Transverse colon (tissue), 4 donors: ENCODE measurements around the gene KCNQ2. TPM values are rescaled to one million over a fixed set of nuclear protein-coding genes. Genes with fewer than 3 reads are reported as not detected.

Experiments
- DNase-seq: peaks from one replicate; pipeline ENCODE4 v3.0.0-alpha.2; 2019
- H3K27ac ChIP-seq, 4 donors: fragments of 200-600 bp; sonication (generic); 2 replicates each; pipeline ENCODE4 v1.5.1; 2016 to 2018; ENCODE audit warnings: inconsistent platforms in 4 of 4
- H3K27me3 ChIP-seq: fragments of 200-600 bp; sonication (generic); 2 replicates; pipeline ENCODE4 v1.5.1; 2017; ENCODE audit warnings: inconsistent platforms
- H3K36me3 ChIP-seq, 4 donors: fragments of 200-600 bp; sonication (generic); 2 replicates each; pipeline ENCODE4 v1.5.1; 2017 to 2019; ENCODE audit warnings: inconsistent platforms in 4 of 4
- H3K4me1 ChIP-seq, 4 donors: fragments of 200-600 bp; sonication (generic); 2 replicates each; pipeline ENCODE4 v1.5.1; 2017 to 2020; ENCODE audit warnings: inconsistent platforms in 4 of 4
- H3K4me3 ChIP-seq, 4 donors: fragments of 200-600 bp; sonication (generic); 1 replicate in 1 of 4; 2 replicates in 3 of 4; pipeline versions ENCODE4 v1.5.1 to v1.6.1; 2017 to 2019; ENCODE audit warnings: inconsistent platforms in 4 of 4
- H3K9me3 ChIP-seq, 2 donors: fragments of 200-600 bp; sonication (generic); 2 replicates each; pipeline ENCODE4 v1.5.1; 2017 to 2019; ENCODE audit warnings: inconsistent platforms in 2 of 2
- CTCF ChIP-seq, 5 experiments: fragments of 200-600 bp in 3 of 5; fragments of 450-650 bp in 2 of 5; sonication (generic) in 3 of 5; IDR thresholded peaks; 1 replicate in 2 of 5; 2 replicates in 3 of 5; pipeline ENCODE4 v1.5.1; 2016 to 2017; ENCODE audit warnings: antibody characterized with exemption in 5 of 5, inconsistent platforms in 3 of 5, mild to moderate bottlenecking in 2 of 5, moderate library complexity in 1 of 5
- EP300 ChIP-seq: sonication (generic); formaldehyde crosslinking; IDR thresholded peaks from one replicate; pipeline ENCODE4 v1.6.1; 2017; ENCODE audit warnings: antibody characterized with exemption, low read depth
- POLR2A ChIP-seq: fragments of 450-650 bp; IDR thresholded peaks from one replicate; pipeline ENCODE4 v1.6.1; 2016; ENCODE audit warnings: antibody characterized with exemption, mild to moderate bottlenecking, moderate library complexity
- POLR2AphosphoS5 ChIP-seq, 3 donors: sonication (generic); formaldehyde crosslinking; IDR thresholded peaks; one replicate each; pipeline ENCODE4 v1.6.1; 2016; ENCODE audit warnings: antibody characterized with exemption in 3 of 3
- WGBS, 2 donors: methylation state at CpG; one replicate each; pipeline ENCODE4 v1.1.5; 2018; ENCODE audit warnings: low coverage in 1 of 2; 5-methylcytosine and 5-hydroxymethylcytosine counted together
- in situ Hi-C, 4 donors: fragments of 200-750 bp; cut with MboI; loops; one replicate each; pipeline versions ENCODE4 v1.15.0 to v1.15.1; 2017; ENCODE audit warnings: low sequenced_read_pairs in 3 of 4, low pct_ligation_motif_present in 1 of 4, low pct_unique_long_range_greater_than_20kb in 1 of 4
- intact Hi-C: fragments of 100-400 bp; cut with DNase I; formaldehyde crosslinking; loops from one replicate; pipeline ENCODE4 v1.15.1; 2023; ENCODE audit warnings: low total_unique reads
- total RNA-seq, 4 donors: library from RNA; depleted of rRNA; stranded (reverse); fragments of >200 nt; gene quantifications; one replicate each; pipeline ENCODE4 v1.1.0, GENCODE V29; 2016

The KCNQ2 gene
- total RNA-seq, 4 donors from 2014 or later: 0.32 to 0.41 (median 0.37) TPM; not detected in 1

- 73 to 86% methylated on average over 4 to 30 of the region's 30 CpGs for WGBS, 2 donors
- in situ Hi-C loops: no loop called here
- Histone ChIP-seq H3K27ac (no peak overlapping the region), H3K4me3 (no peak overlapping the region), H3K4me1 (no peaks in the 10 kb centered on the region), H3K36me3 (no peaks in the 10 kb centered on the region), H3K9me3 (no peaks in the 10 kb centered on the region), H3K27me3 (peaks cover 49% of the 10 kb centered on the region)
- intact Hi-C loops: loop anchor here (1.0 kb wide), 1 partner anchor 28 kb away; no protein-coding TSS in a partner anchor
- no peak for DNase-seq
- TF ChIP-seq POLR2A (no peak), POLR2AphosphoS5 (IDR thresholded peaks at IDR 0.05) (no peak), EP300 (no peak), CTCF (IDR thresholded peaks at IDR 0.05) (no peak)
Observed at GRCh38 chr20:63366390-63367365, 105.8 kb downstream of the KCNQ2 start.

- H3K4me3 ChIP-seq: no peak overlapping the region
- peaks cover 0 to 3% (median under 1%) of the 10 kb centered on the region in 4 donors for H3K4me1 ChIP-seq
- DNase-seq: no peak
- H3K9me3 ChIP-seq: no peaks in the 10 kb centered on the region
- H3K36me3 ChIP-seq: no peaks in the 10 kb centered on the region
- intact Hi-C loops (loop anchor here (1.0 kb wide), 1 partner anchor 29 kb away; no protein-coding TSS in a partner anchor), in situ Hi-C loops (no loop called here)
- peaks cover 48% of the 10 kb centered on the region for H3K27me3 ChIP-seq
- no peak for TF ChIP-seq POLR2A
- TF ChIP-seq CTCF (IDR thresholded peaks at IDR 0.05): no peak
- TF ChIP-seq EP300: no peak
- no peak for TF ChIP-seq POLR2AphosphoS5 (IDR thresholded peaks at IDR 0.05)
- H3K27ac ChIP-seq: no peak overlapping the region
- 53 to 74% methylated on average over 2 to 22 of the region's 22 CpGs for WGBS, 2 donors
Observed at GRCh38 chr20:63365601-63366389, 106.7 kb downstream of the KCNQ2 start.

GRCh38 chr20:63364801-63365585, 107.5 kb downstream of the KCNQ2 start:
- no peaks in the 10 kb centered on the region for H3K9me3 ChIP-seq
- no peak for TF ChIP-seq POLR2AphosphoS5 (IDR thresholded peaks at IDR 0.05)
- no peak for TF ChIP-seq CTCF (IDR thresholded peaks at IDR 0.05)
- no peak for TF ChIP-seq POLR2A
- TF ChIP-seq EP300: no peak
- H3K36me3 ChIP-seq: no peaks in the 10 kb centered on the region
- peaks cover 0 to 6% (median 2%) of the 10 kb centered on the region in 4 donors for H3K4me1 ChIP-seq
- intact Hi-C loops: no loop called here
- DNase-seq: no peak
- in situ Hi-C loops: no loop called here
- no peak overlapping the region for H3K4me3 ChIP-seq
- 60% methylated on average over 19 of the region's 20 CpGs; no CpG with 5 or more reads in 1 of the 2 donors for whole genome bisulfite sequencing, 2 donors
- peaks cover 49% of the 10 kb centered on the region for H3K27me3 ChIP-seq
- no peak overlapping the region for H3K27ac ChIP-seq
